IMR-90 (cell line): ENCODE measurements around the gene GNG7. TPM values are rescaled to one million over a fixed set of nuclear protein-coding genes. Genes with fewer than 3 reads are reported as not detected.

ENCODE experiments used
- ATAC-seq: fragments of 200-7000 bp; cut with Tn5 transposase; 2 replicates; pipeline ENCODE4 v1.9.1; 2020; ENCODE audit warnings: low read depth, mild to moderate bottlenecking, moderate library complexity
- BruUV-seq: library from RNA; stranded (reverse); fragments of 400-500 nt; replicated peaks from 2 replicates; lab custom pipeline; 2021; lab: Mats Ljungman, UMichigan
- CTCF ChIA-PET: fragments of 300-600 bp; formaldehyde crosslinking; extraction: SDS; loops from one replicate; lab custom pipeline; 2021; ENCODE audit warnings: antibody characterized with exemption; lab: Yijun Ruan, JAX
- POLR2A ChIA-PET: fragments of 300-600 bp; sonication (Branson Sonifier 250); formaldehyde crosslinking; loops from one replicate; lab custom pipeline; 2022; ENCODE audit warnings: antibody characterized with exemption; ENCODE audit not compliant: unreplicated experiment; lab: Charles Lee
- DNase-seq: peaks from one replicate; pipeline ENCODE4 v3.0.0; 2013
- H2AFZ ChIP-seq: replicated peaks from 2 replicates; pipeline ENCODE3; 2013; ENCODE audit warnings: low read length, mild to moderate bottlenecking; ENCODE audit not compliant: poor library complexity
- H2AK5ac ChIP-seq: 2 replicates; pipeline ENCODE4 v1.6.1; 2013; ENCODE audit warnings: low read depth, low read length, inconsistent platforms
- H2AK9ac ChIP-seq: replicated peaks from 2 replicates; pipeline ENCODE3; 2013; ENCODE audit warnings: mild to moderate bottlenecking, low read depth, low read length, moderate library complexity; ENCODE audit not compliant: poor library complexity
- H2BK120ac ChIP-seq: 2 replicates; pipeline ENCODE4 v1.6.1; 2013; ENCODE audit warnings: low read depth, low read length, inconsistent platforms
- H2BK15ac ChIP-seq: 3 replicates; pipeline ENCODE4 v1.6.1; 2013; ENCODE audit warnings: low read depth, low read length, inconsistent platforms
- H2BK20ac ChIP-seq: 2 replicates; pipeline ENCODE4 v1.6.1; 2013; ENCODE audit warnings: low read depth, mild to moderate bottlenecking, inconsistent platforms, low read length, moderate library complexity
- H2BK5ac ChIP-seq: 2 replicates; pipeline ENCODE4 v1.6.1; 2013; ENCODE audit warnings: mild to moderate bottlenecking, low read depth, low read length, inconsistent platforms; ENCODE audit not compliant: poor library complexity, severe bottlenecking
- H3K14ac ChIP-seq: replicated peaks from 2 replicates; pipeline ENCODE4 v1.6.1; 2013; ENCODE audit warnings: low read depth, low read length, inconsistent platforms
- H3K18ac ChIP-seq: 2 replicates; pipeline ENCODE4 v1.6.1; 2013; ENCODE audit warnings: low read depth, low read length, control low read depth
- H3K23ac ChIP-seq: 2 replicates; pipeline ENCODE4 v1.6.1; 2013; ENCODE audit warnings: low read depth, low read length, inconsistent platforms
- H3K27ac ChIP-seq: 2 replicates; pipeline ENCODE4 v1.5.1; 2013; ENCODE audit warnings: mild to moderate bottlenecking, control low read depth, low read length; ENCODE audit not compliant: insufficient read depth
- H3K27me3 ChIP-seq: 2 replicates; pipeline ENCODE4 v1.6.1; 2013; ENCODE audit warnings: low read length; ENCODE audit not compliant: control insufficient read depth, insufficient read depth
- H3K36me3 ChIP-seq: 2 replicates; pipeline ENCODE4 v1.6.1; 2013; ENCODE audit warnings: low read length, mixed read lengths; ENCODE audit not compliant: control insufficient read depth, insufficient read depth
- H3K4ac ChIP-seq: 2 replicates; pipeline ENCODE4 v1.6.1; 2013; ENCODE audit warnings: low read depth, low read length, inconsistent platforms
- H3K4me1 ChIP-seq: 2 replicates; pipeline ENCODE4 v1.6.1; 2013; ENCODE audit warnings: low read length, mixed read lengths; ENCODE audit not compliant: control insufficient read depth, insufficient read depth
- H3K4me2 ChIP-seq: 2 replicates; pipeline ENCODE4 v1.6.1; 2013; ENCODE audit warnings: low read depth, mild to moderate bottlenecking, control low read depth, low read length, moderate library complexity
- H3K4me3 ChIP-seq: 2 replicates; pipeline ENCODE4 v1.5.1; 2013; ENCODE audit warnings: low read depth, mild to moderate bottlenecking, control low read depth, low read length, moderate library complexity; ENCODE audit not compliant: insufficient read depth
- H3K56ac ChIP-seq: 2 replicates; pipeline ENCODE4 v1.6.1; 2013; ENCODE audit warnings: low read length, inconsistent platforms; ENCODE audit not compliant: insufficient read depth; ENCODE audit errors: extremely low read depth
- H3K79me1 ChIP-seq, 2 experiments: 2 replicates each; pipeline ENCODE4 v1.6.1; 2013; ENCODE audit warnings: low read length in 2 of 2, inconsistent platforms in 1 of 2, low read depth in 1 of 2
- H3K9ac ChIP-seq: 2 replicates; pipeline ENCODE4 v1.6.1; 2013; ENCODE audit warnings: low read depth, low read length, control low read depth
- H3K9me1 ChIP-seq: 2 replicates; pipeline ENCODE4 v1.6.1; 2013; ENCODE audit warnings: low read length, inconsistent platforms; ENCODE audit not compliant: insufficient read depth
- H3K9me3 ChIP-seq: 2 replicates; pipeline ENCODE4 v1.6.1; 2013; ENCODE audit warnings: low read length; ENCODE audit not compliant: control insufficient read depth, insufficient read depth
- H4K20me1 ChIP-seq: 2 replicates; pipeline ENCODE4 v1.6.1; 2013; ENCODE audit warnings: low read length, inconsistent platforms; ENCODE audit not compliant: insufficient read depth
- H4K5ac ChIP-seq: 2 replicates; pipeline ENCODE4 v1.6.1; 2013; ENCODE audit warnings: mild to moderate bottlenecking, low read depth, low read length, control low read depth
- H4K8ac ChIP-seq, 2 experiments: 2 replicates each; pipeline ENCODE4 v1.6.1; 2013; ENCODE audit warnings: low read depth in 2 of 2, low read length in 2 of 2, control low read depth in 1 of 2, inconsistent platforms in 1 of 2
- H4K91ac ChIP-seq: 2 replicates; pipeline ENCODE4 v1.6.1; 2013; ENCODE audit warnings: low read depth, low read length, inconsistent platforms; ENCODE audit not compliant: insufficient read depth
- CEBPB ChIP-seq: IDR thresholded peaks from 2 replicates; pipeline ENCODE4 v1.6.1; 2012; ENCODE audit warnings: low read depth, low read length, improper control_type of control experiment
- CTCF ChIP-seq: conservative IDR thresholded peaks from 2 replicates; pipeline ENCODE4 v1.5.1; 2012; ENCODE audit warnings: mild to moderate bottlenecking, low read depth, low read length, improper control_type of control experiment
- NFE2L2 ChIP-seq: fragments of 150-350 bp; IDR thresholded peaks from 2 replicates; pipeline ENCODE4 v1.6.1; 2016; ENCODE audit warnings: low read depth, mild to moderate bottlenecking, low read length
- RCOR1 ChIP-seq: IDR thresholded peaks from 2 replicates; pipeline ENCODE4 v1.6.1; 2012; ENCODE audit warnings: mild to moderate bottlenecking, low read length, improper control_type of control experiment; ENCODE audit not compliant: insufficient replicate concordance
- RFX5 ChIP-seq: IDR thresholded peaks from 2 replicates; pipeline ENCODE4 v1.8.0; 2012; ENCODE audit warnings: low read depth, mild to moderate bottlenecking, low read length, moderate library complexity
- WGBS, 2 experiments: methylation state at CpG; one replicate each; pipeline versions ENCODE4 v1.1.5 to v1.1.7; 2013; ENCODE audit warnings: missing lambda C conversion rate in 2 of 2; ENCODE audit not compliant: insufficient read length in 1 of 2; ENCODE audit errors: extremely low coverage in 2 of 2; 5-methylcytosine and 5-hydroxymethylcytosine counted together
- dilution Hi-C: fragments of 300-500 bp; cut with HindIII; formaldehyde crosslinking; loops from one replicate; pipeline ENCODE4 v1.14.3; 2018; ENCODE audit warnings: low sequenced_read_pairs; ENCODE audit not compliant: unreplicated experiment
- in situ Hi-C: fragments of 300-500 bp; cut with MboI; formaldehyde crosslinking; loops from 3 replicates; pipeline ENCODE4 v1.14.3; 2019; ENCODE audit warnings: low sequenced_read_pairs, inconsistent platforms, mixed read lengths
- intact Hi-C: fragments of 100-400 bp; cut with micrococcal nuclease; formaldehyde crosslinking; loops from 2 replicates; pipeline ENCODE4 v1.10.0; 2022
- polyA plus RNA-seq, 3 experiments: library from polyadenylated mRNA; depleted of rRNA; stranded (reverse); fragments of >200 nt; gene quantifications; 2 replicates each; pipeline ENCODE4 v1.2.3, GENCODE V29; 2012; ENCODE audit warnings: low replicate concordance in 1 of 3
- total RNA-seq: library from RNA; depleted of rRNA; stranded (reverse); fragments of >200 nt; gene quantifications from 2 replicates; pipeline ENCODE4 v1.2.3, GENCODE V29; 2012
- TF ChIP-seq, protein P1 (sequence below): fragments of 150-350 bp; IDR thresholded peaks from 2 replicates; pipeline ENCODE4 v1.6.1; 2017; ENCODE audit warnings: mild to moderate bottlenecking, antibody characterized with exemption, low read length, low read depth

Gene GNG7
- total and polyA plus RNA-seq, 2 of the 4 experiments (the other 2 are of a cell fraction): under 0.01 to 0.21 TPM

DNA sequence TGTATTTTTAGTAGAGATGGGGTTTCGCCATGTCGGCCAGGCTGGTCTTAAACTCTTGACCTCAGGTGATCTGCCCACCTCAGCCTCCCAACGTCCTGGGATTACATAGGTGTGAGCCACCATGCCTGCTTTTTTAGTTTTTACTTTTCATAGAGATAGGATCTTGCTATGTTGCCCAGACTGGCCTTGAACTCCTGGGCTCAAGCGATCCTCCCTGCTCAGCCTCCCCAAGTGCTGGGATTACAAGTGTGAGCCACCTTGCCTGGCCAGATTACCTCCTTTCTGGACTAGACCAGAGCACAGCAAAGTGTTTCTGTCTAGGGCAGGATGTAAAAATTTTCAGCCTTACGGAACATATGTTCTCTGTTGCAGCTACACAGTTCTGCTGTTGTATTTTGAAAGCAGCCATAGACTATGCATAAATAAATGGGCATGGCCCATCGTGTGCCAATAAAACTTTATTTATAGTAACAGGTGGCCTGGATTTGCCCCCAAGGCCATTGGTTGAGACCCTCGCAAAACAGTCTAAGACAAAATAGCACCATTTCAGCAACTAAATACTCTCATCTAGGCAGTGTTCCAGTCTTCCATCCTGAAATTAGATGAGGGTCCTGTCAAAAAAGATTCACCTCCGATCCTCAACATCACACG lies 36.0 kb downstream of the GNG7 start:
- Histone ChIP-seq H3K27ac (no peak overlapping the region), H2AK9ac (no peak overlapping the region), H4K20me1 (no peaks in the 10 kb centered on the region), H2BK120ac (no peak overlapping the region), H4K8ac (no peak overlapping the region), H3K36me3 (no peaks in the 10 kb centered on the region), H3K79me1 (no peaks in the 10 kb centered on the region), H4K5ac (no peak overlapping the region), H2AK5ac (no peak overlapping the region), H2BK15ac (no peak overlapping the region), H2AFZ (no peak overlapping the region), H2BK5ac (no peak overlapping the region), H3K4me1 (no peaks in the 10 kb centered on the region), H3K4me2 (no peak overlapping the region), H3K23ac (no peak overlapping the region), H3K9ac (no peak overlapping the region), H3K18ac (no peak overlapping the region), H3K56ac (no peak overlapping the region), H2BK20ac (no peak overlapping the region), H3K4ac (no peak overlapping the region), H3K9me1 (no peaks in the 10 kb centered on the region), H3K9me3 (peaks cover 5% of the 10 kb centered on the region), H3K4me3 (no peak overlapping the region), H3K14ac (no peak overlapping the region), H3K27me3 (peaks cover 15% of the 10 kb centered on the region), H4K91ac (no peak overlapping the region)
- intact Hi-C loops: no loop called here
- DNase-seq (no peak), ATAC-seq (no peak)
- ChIA-PET POLR2A (no interaction called here), CTCF (no interaction called here)
- BruUV-seq: no TSS peak
- dilution Hi-C loops: no loop called here
- TF ChIP-seq, protein P1, sequence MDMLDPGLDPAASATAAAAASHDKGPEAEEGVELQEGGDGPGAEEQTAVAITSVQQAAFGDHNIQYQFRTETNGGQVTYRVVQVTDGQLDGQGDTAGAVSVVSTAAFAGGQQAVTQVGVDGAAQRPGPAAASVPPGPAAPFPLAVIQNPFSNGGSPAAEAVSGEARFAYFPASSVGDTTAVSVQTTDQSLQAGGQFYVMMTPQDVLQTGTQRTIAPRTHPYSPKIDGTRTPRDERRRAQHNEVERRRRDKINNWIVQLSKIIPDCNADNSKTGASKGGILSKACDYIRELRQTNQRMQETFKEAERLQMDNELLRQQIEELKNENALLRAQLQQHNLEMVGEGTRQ: no peak
- TF ChIP-seq RFX5 (no peak), NFE2L2 (no peak), CTCF (no peak), CEBPB (no peak), RCOR1 (no peak)
- in situ Hi-C loops: loop anchor here (10.0 kb wide), 1 partner anchor 198 kb away; the partner anchor contains the start of gene ZNF556
- WGBS, 2 experiments: 55% methylated on average over 2 of the region's 9 CpGs; no CpG with 5 or more reads in 1 of the 2 experiments
